KOPT-K1 (cell line): ENCODE data around the gene C3orf52.
"Not testable (repeated sequence)": the region's sequence is repeated elsewhere in the genome, so short reads cannot be mapped to it uniquely, and the experiment has no call there.

ENCODE experiments used
- H3K27ac ChIP-seq: fragments of 200-600 bp; sonication (generic); 2 replicates; pipeline ENCODE4 v1.5.1; 2016; ENCODE audit warnings: antibody characterized with exemption, mild to moderate bottlenecking, low read depth, low read length; ENCODE audit not compliant: poor library complexity, severe bottlenecking
- H3K36me3 ChIP-seq: fragments of 200-600 bp; sonication (generic); 2 replicates; pipeline ENCODE4 v1.5.1; 2017; ENCODE audit warnings: antibody characterized with exemption, mild to moderate bottlenecking, low read length, moderate library complexity; ENCODE audit not compliant: insufficient read depth
- H3K9me3 ChIP-seq: fragments of 200-600 bp; sonication (generic); 2 replicates; pipeline ENCODE4 v1.5.1; 2017; ENCODE audit warnings: antibody characterized with exemption, low read length, mild to moderate bottlenecking; ENCODE audit not compliant: insufficient read depth, poor library complexity, severe bottlenecking

Gene C3orf52

GRCh38 chr3:112086076-112086854 is at the start of gene C3orf52:
TSS of gene C3orf52 (plus strand) at chr3:112086389. CDS start at chr3:112086408, 19 bp downstream.
- no peaks in the 10 kb centered on the region for H3K9me3 ChIP-seq
- no peak within 1 kb of the TSS for H3K27ac ChIP-seq
- H3K36me3 ChIP-seq: no peaks in the 10 kb centered on the region

- H3K9me3 ChIP-seq, H3K36me3 ChIP-seq, H3K27ac ChIP-seq: not testable (repeated sequence)
Observed at GRCh38 chr3:112037194-112037593, 49.0 kb upstream of the C3orf52 start.

- Histone ChIP-seq H3K27ac (no peak overlapping the region), H3K36me3 (no peaks in the 10 kb centered on the region), H3K9me3 (no peaks in the 10 kb centered on the region)
Observed at GRCh38 chr3:112038863-112039262, 47.3 kb upstream of the C3orf52 start.

GRCh38 chr3:112041321-112041720 is 44.9 kb upstream of the C3orf52 start:
- Histone ChIP-seq H3K27ac (no peak overlapping the region), H3K9me3 (no peaks in the 10 kb centered on the region), H3K36me3 (no peaks in the 10 kb centered on the region)

GRCh38 chr3:112042842-112043280 is 43.3 kb upstream of the C3orf52 start:
- H3K9me3 ChIP-seq: no peaks in the 10 kb centered on the region
- no peaks in the 10 kb centered on the region for H3K36me3 ChIP-seq
- no peak overlapping the region for H3K27ac ChIP-seq

GRCh38 chr3:112043621-112044201 is 42.5 kb upstream of the C3orf52 start:
- no peaks in the 10 kb centered on the region for H3K36me3 ChIP-seq
- peak overlapping the region; percentile 8 for H3K27ac ChIP-seq
- no peaks in the 10 kb centered on the region for H3K9me3 ChIP-seq

- no peaks in the 10 kb centered on the region for H3K36me3 ChIP-seq
Observed at GRCh38 chr3:112046599-112046998, 39.6 kb upstream of the C3orf52 start.

GRCh38 chr3:112047264-112047663 is 38.9 kb upstream of the C3orf52 start:
- no peaks in the 10 kb centered on the region for H3K36me3 ChIP-seq
- H3K27ac ChIP-seq: no peak overlapping the region
- no peaks in the 10 kb centered on the region for H3K9me3 ChIP-seq

More at GRCh38 chr3:112046599-112046998, 39.6 kb upstream of the C3orf52 start:
- Histone ChIP-seq H3K9me3 (no peaks in the 10 kb centered on the region), H3K27ac (no peak overlapping the region)

GRCh38 chr3:112048911-112049310 is 37.3 kb upstream of the C3orf52 start:
- H3K36me3 ChIP-seq: no peaks in the 10 kb centered on the region
- H3K27ac ChIP-seq: no peak overlapping the region
- no peaks in the 10 kb centered on the region for H3K9me3 ChIP-seq

- Histone ChIP-seq H3K27ac (no peak overlapping the region), H3K36me3 (no peaks in the 10 kb centered on the region), H3K9me3 (no peaks in the 10 kb centered on the region)
Observed at GRCh38 chr3:112053229-112053628, 33.0 kb upstream of the C3orf52 start.

- no peaks in the 10 kb centered on the region for H3K36me3 ChIP-seq
- H3K9me3 ChIP-seq: peaks cover 9% of the 10 kb centered on the region
- no peak overlapping the region for H3K27ac ChIP-seq
Observed at GRCh38 chr3:112056451-112056929, 29.7 kb upstream of the C3orf52 start.

- Histone ChIP-seq H3K9me3 (peaks cover 9% of the 10 kb centered on the region), H3K27ac (no peak overlapping the region), H3K36me3 (no peaks in the 10 kb centered on the region)
Observed at GRCh38 chr3:112059497-112059896, 26.7 kb upstream of the C3orf52 start.

GRCh38 chr3:112061152-112061551 is 25.0 kb upstream of the C3orf52 start:
- H3K9me3 ChIP-seq: peaks cover 9% of the 10 kb centered on the region
- no peaks in the 10 kb centered on the region for H3K36me3 ChIP-seq

GRCh38 chr3:112072387-112073060 is 13.7 kb upstream of the C3orf52 start:
- H3K27ac ChIP-seq: peak overlapping the region; percentile 71
- not testable (repeated sequence) for H3K9me3 ChIP-seq, H3K36me3 ChIP-seq

More at GRCh38 chr3:112061152-112061551, 25.0 kb upstream of the C3orf52 start:
- H3K27ac ChIP-seq: no peak overlapping the region

GRCh38 chr3:112074006-112074405 is 12.2 kb upstream of the C3orf52 start:
- H3K27ac ChIP-seq: no peak overlapping the region
- no peaks in the 10 kb centered on the region for H3K9me3 ChIP-seq

More at GRCh38 chr3:112074006-112074405, 12.2 kb upstream of the C3orf52 start:
- H3K36me3 ChIP-seq: no peaks in the 10 kb centered on the region
